ENCODE results near the gene CCL21.

GRCh38 chr9:34664281-34665066 is 45.5 kb downstream of the CCL21 start:
- TF ChIP-seq RARB (CRISPR knock-in tag; IDR thresholded peaks at IDR 0.05) (no peak), ZFP3 (CRISPR knock-in tag; IDR thresholded peaks at IDR 0.05) (no peak), CSRNP3 (CRISPR knock-in tag; IDR thresholded peaks at IDR 0.05) (no peak), PATZ1 (CRISPR knock-in tag; IDR thresholded peaks at IDR 0.05; ENCODE audit: borderline replicate concordance) (no peak), ARNTL (CRISPR knock-in tag; IDR thresholded peaks at IDR 0.05; ENCODE audit: borderline replicate concordance, low read depth) (no peak), CREB5 (CRISPR knock-in tag; IDR thresholded peaks at IDR 0.05; ENCODE audit: low read depth) (no peak)
